ENCODE results near the gene UBAC2.

DNA sequence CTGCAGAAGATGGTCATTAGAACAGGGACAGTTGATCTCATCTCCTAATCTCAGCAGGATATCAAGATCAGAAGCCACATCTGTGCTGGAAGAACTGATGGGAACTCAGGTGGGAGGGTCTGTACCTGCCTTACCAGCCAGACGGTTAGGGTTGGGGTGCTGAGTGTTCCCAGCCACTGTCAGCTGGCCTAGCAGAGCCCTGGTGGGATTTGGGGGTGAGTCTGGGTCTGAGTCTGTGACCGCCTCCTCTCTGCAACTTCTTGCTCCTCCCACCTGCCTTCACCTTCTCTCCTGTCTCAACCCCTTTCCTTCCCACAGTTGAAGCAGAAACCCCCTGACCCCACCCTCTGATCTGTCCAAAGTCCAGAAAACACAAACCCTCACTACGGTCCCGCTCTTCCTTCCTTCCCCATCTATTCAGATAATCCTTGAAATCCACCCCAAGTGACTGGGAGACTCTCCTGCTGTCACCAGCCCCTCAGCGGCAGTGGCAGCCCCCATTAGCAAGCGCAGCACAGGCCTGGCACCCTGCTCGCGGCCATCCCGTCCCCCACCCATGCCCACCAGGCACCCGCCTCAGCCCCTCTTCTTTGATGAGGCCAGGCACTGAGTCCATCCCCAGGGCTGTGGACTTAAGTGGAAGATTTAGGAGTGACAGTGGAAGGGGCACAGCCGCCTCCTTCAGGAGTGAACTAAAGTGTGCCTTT, 198.4 kb downstream of the UBAC2 start:
- TF ChIP-seq POLR2AphosphoS5 (IDR thresholded peaks at IDR 0.05; ENCODE audit: low read depth, low read length), result no peak
- no peak for TF ChIP-seq POLR2A (IDR thresholded peaks at IDR 0.05; ENCODE audit: low read depth, low read length)
- TF ChIP-seq TAF1 (IDR thresholded peaks at IDR 0.05; ENCODE audit: borderline replicate concordance, low read depth, low read length), result no peak
